Hypothalamus (tissue), 51 donors: ENCODE results near the gene KRT31.
"Not testable (repeated sequence)": the region's sequence is repeated elsewhere in the genome, so short reads cannot be mapped to it uniquely, and the experiment has no call there.

Experiments
- DNase-seq, 51 donors: peaks; one replicate each; lab custom pipeline; 2025; lab: John Stamatoyannopoulos, UW

Gene KRT31

DNA sequence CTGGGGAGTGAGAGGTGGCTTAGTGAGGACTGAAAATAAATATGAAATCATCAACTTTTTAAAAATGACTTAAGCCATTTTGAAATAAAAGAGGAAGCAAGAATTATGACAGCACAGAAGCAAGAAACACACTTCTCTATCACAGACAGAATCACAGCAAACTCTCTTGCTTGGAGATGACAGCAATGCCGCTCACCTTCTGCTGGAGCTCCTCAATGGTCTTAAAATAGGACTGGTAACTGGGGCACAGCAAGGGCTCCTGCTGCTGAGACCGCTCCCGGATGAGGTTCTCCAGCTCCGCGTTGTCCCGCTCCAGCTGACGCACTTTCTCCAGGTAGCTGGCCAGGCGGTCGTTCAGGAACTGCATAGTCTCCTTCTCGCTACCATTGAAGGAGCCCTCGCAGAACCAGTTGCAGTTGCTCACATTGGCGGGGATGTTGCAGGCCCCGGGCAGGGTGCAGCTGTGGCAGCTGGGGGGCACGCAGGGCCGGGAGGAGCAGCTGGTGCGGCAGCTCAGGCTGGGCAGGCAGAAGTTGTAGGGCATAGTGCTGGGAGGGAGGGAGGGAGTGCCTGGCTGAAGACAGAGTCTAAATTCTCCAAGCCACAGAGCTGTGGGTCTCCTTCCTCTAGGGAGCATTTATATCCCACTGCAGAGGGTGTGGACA, at the start of gene KRT31:
TSS of gene KRT31 (minus strand) at position 613 of the 665 bp plus-strand sequence. CDS start at position 544, 69 bp downstream.
- no peak for DNase-seq

GRCh38 chr17:41446806-41447205, 49.4 kb upstream of the KRT31 start:
- no peak for DNase-seq

- no peak for DNase-seq
Measured at GRCh38 chr17:41444640-41445039, 47.2 kb upstream of the KRT31 start.

DNA sequence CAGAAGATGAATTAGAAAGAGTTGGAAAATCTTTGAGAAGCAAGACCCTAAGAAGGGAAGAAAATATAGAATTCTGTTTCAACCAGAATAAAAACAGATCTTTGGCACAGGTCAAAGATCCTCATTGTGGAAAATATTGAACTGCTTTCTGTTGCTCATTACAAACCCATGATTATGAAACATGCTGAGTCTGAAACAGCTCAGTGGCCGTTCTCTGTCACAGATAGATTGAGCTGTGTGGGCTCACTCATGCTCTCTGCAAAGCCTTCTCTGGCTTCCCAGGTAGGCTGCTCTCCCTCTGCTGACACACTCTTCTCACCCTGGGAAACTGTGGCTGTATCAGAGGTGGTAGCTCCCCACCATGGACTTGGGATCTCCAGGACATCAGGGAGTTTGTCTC, 46.8 kb upstream of the KRT31 start:
- no peak for DNase-seq

DNA sequence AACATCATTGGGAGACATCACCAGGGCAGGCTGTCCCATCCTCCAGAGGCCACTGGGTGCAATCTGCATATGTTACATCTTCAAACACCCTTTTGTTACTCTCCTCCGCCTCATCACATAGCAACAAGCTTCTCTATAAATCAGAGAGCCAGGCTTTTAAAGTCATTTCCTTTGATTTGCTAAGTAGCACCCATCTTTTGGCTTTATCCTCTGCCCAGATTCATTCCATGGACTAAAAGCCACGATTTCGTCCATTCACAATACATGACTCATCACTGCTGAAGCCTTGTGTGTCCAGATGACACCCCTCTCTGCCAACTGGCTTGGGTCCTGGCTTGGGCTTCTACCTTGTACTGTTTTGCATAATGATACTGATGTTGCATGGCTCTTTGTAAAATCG, 45.3 kb upstream of the KRT31 start:
- no peak for DNase-seq

- DNase-seq: no peak
Measured at GRCh38 chr17:41440531-41441033, 43.2 kb upstream of the KRT31 start, which contains the start of gene KRT38. Gene KRT38, minus strand, starts transcription at chr17:41440983. Its CDS starts 62 bp downstream, at chr17:41440921.

DNA sequence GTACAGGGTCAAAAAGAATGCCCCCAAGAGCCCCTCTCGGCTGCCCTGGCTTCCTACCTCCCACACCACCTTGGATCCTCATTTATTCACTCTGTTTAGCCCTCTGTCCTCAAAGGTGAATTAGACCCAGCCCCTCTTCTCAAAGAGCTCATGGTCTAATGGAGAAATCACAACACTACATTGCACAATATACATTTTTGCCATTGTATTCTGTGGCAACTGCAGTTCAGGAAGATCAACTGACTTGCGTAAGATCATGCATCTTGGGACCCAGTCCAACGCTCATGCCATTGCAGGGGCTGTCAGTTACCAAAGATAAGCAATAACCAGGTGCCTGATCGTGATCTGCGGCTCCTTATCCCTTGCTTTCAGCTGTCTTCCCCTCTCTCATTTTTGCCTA, 42.0 kb upstream of the KRT31 start:
- no peak for DNase-seq

- peak in 1 of 51 donors; percentile 0 for DNase-seq
Measured at GRCh38 chr17:41437769-41438168, 40.4 kb upstream of the KRT31 start.

- no peak for DNase-seq
Measured at GRCh38 chr17:41437254-41437653, 39.8 kb upstream of the KRT31 start.

DNA sequence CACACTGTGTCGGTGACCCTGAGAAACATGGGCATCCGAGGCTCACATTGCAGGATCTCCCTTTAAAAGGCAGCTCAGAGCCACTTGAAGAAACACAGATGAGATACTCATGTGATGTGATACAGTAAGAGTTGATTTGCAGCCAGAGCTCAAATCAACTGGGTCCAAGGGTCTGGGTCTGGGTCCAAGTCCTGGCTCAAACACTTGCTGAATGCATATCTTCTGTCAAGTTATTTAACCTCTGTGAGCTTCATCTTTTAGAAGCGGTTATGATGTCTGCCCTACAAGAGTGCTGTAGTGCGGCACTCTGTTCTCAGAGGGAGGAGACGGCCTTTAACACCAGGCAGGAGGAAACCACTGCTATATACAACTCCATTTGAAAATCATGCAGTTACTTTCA, 37.0 kb upstream of the KRT31 start:
- no peak for DNase-seq

DNA sequence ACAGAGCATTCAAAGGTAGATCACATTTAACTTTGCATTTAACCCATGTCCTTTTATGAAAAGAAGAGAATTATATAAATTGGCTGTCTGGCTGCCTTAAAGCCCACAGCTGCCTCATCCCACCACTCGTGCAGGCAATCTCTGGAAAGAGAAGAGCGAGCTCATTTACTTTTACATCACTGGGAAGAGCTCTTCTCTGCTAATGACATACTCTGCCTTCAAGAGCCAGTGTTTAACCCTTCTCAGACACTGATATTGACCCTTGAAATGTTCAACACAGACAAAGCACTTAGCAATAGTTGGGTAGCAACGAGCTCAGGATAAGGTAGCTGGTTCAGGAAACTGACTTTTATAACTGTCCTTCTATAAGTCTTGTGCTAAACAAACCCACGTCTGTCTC, 36.6 kb upstream of the KRT31 start:
- no peak for DNase-seq

DNA sequence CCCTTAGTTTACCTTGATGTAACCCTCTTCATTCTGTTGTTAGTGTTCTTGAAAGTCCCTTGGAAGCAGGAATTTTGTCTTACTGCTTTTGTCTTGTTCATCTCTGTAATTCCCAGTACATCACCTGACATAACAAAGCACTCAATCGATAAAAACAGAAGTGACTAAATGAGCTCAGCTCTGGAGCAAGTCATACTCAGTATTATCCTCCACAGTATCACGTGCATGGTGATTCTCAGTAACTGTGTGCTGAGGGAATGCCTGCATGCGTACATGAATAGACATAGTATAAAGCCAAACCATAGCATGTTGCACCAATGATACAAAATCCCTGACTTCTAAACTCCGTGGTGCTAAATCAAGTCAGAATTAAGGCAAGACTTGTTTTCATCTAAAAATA, 36.2 kb upstream of the KRT31 start:
- DNase-seq: no peak

GRCh38 chr17:41430376-41430775, 33.0 kb upstream of the KRT31 start:
- DNase-seq: not testable (repeated sequence)

DNA sequence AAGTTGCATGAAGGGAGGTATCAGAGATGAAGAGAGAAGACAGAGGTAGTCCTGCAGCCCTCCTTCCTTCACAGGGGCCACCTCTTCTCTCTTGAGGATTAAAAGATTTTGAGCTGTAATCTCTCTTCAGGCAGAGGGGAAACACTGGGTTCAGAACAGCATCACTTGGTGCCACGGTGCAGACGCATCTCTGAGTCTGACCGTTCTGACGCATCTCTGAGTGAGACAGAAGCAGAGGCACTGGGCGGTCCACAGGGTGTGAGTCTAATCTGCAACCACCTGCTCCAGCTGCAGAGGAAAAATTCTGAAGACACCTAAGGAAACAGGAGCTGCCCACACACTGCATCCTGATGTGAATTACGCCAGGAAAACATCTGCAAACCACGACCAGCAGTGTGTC, 32.3 kb upstream of the KRT31 start:
- DNase-seq: no peak

DNA sequence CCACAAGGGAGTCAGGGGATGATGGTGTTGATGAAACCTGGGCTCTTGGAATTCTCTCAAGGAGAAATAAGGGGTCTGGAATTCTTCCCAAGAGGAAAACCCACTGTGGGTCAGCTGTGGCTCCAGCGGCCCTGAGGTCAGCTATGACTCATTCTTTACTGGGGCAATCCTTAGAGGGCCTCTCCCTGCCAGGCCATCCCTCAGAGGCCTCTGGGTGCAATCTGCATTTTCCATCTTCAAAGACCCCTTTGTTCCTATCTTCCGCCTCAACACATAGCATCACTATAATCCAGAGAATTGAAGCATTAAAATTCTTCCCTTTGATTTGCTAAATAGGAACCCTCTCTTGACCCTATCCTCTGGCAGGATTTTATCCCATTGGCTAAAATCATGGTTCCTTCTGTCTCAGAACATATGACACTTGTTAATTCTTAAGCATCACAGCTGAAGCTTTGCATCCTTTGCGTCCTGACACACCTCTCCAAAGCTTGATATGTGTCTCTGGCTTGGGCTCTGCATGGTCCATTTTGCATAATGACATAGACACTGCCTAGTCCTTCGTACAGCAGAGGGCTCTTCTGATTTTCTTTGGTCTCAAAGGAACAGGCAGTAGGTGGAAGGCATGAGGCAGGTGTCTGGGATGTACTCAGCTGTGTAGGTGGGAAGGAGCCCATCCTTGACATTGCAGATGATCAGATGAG, 31.3 kb upstream of the KRT31 start:
- DNase-seq: no peak

DNA sequence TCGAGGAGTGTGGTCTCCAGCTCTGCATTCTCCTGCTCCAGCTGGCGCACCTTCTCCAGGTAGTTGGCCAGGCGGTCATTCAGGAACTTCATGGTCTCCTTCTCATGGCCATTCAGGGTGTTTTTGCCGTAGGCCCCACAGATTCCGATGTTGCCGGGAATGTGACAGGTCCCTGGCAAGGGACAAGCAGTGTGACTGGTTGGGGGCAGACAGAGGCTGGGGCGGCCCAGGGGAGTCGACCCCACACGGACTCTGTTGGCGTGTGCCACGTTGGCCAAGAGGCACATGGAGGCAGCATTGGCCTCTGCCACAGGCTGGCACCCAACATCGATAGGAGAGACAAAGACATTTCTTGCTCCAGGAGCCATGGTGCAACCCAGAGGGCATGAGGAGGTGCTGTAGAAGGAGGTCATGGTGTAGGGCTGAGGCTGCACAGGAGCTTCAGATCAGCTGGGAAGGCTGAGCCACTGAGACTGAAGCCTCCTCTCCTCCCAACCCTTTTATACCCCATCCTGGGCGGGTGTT, 26.8 kb upstream of the KRT31 start, which contains the start of gene KRT37:
TSS of gene KRT37 (minus strand) at position 475 of the 525 bp plus-strand sequence. CDS start at position 413, 62 bp downstream.
- DNase-seq: no peak

DNA sequence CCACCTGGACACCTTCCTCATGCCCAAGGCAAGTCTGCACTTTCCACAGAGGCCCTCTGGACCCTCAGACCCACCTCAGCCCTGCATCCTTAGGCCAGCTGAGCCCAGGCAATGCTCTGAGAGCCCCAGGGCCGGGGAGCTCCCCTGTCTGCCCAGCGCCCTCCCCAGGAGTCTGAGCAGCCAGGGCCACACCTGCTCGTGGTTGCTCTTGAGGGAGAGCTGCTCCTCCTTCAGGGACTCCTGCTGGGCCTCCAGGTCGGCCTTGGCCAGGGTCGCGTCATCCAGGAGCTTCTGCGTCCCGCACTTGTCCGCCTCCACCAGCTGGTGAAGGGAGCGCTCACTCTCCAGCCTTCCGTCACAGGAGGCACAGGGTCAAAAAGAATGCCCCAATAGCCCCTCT, 25.2 kb upstream of the KRT31 start:
- not testable (repeated sequence) for DNase-seq

DNA sequence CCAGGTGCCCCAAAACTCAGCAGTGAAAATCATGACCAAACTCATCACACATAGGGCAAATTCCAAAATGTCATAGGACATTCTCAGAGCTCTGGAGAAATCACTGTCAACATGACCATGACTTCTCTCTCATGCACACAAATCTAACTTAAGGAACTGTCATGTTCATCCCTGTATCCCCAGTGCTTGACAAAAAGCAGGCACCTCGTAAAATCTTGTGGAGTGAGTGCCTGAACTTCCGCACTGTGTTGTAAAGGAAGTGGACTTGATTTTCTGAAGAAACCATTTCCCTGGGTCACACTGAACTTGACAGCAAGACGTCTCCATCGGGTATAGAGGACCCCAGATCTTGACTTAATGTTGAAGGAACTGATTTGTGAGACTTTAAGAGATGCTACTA, 24.2 kb upstream of the KRT31 start:
- DNase-seq: no peak

DNA sequence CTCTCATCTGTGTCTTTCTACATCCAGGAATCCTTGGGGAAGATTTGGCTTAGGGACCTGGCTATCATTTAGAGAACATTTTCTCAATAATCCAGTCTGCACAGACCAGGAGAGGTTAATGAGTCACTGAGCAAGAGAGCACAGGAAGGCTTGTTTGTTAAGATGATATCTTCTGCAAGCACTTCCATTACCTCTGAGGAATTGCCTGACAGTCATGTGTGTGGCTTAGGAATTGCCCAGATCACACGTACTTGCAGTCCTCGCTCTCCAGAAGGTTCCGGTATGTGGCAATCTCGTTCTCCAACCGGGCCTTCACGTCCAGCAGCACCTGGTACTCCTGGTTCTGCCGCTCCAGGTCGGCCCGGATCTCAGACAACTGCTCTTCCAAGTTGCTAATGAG, 23.7 kb upstream of the KRT31 start:
- DNase-seq: no peak

DNA sequence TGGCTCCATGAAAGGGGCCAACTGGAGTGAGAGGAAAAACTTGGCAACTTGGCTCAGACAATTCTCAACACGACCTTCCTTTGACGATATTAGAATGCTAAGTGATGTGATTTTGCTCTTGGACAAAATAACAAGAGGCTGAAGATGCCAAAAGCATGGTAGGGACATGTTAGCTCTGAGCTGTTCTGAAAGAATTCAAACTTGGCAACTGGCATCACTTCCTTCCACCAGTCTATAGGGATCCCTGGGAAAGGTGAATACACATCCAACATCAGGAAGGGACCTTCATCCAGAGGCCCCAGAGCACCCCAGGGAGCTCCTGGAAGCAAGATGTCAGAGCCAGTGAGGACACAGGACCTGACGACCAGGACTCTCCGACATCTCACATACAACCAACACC, 22.7 kb upstream of the KRT31 start:
- DNase-seq: no peak

DNA sequence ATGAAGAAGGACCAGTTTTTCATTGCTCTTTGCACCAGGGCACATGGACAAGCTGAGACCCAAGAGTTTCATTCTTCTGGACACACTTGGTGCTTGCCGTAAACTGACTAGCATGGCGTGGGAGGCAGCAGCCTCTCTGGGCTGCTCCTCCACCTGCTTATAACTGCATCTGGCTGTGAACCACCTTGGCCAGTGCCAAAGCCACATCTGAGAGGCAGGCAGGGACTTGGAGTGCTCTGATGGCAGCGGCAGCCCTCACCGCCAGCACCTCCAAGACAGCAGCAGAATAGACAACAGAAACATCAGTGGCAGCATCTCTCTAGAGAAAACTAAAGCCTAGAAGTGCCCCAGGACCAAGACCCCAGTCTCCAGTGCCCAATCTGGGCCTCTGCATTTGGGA, 22.3 kb upstream of the KRT31 start:
- DNase-seq: no peak
